Natural killer cell (primary cell): ENCODE results near the gene RNF186. TPM values are rescaled to one million over a fixed set of nuclear protein-coding genes. Genes with fewer than 3 reads are reported as not detected.

Source experiments
- ATAC-seq, 3 donors: fragments of 150-1000 bp in 2 of 3; fragments of 200-7000 bp in 1 of 3; cut with Tn5 transposase; 1 replicate in 1 of 3; 2 replicates in 2 of 3; pipeline ENCODE4 v1.10.0; 2021; ENCODE audit warnings: mild to moderate bottlenecking in 2 of 3, moderate library complexity in 2 of 3
- DNase-seq, 2 donors: peaks; one replicate each; pipeline versions ENCODE4 v3.0.0 to v3.0.0-alpha.2; 2013 to 2021; ENCODE audit warnings: mixed read lengths in 1 of 2
- H3K27ac ChIP-seq: one replicate; pipeline ENCODE4 v1.5.1; 2013; ENCODE audit warnings: mild to moderate bottlenecking, low read length
- H3K27me3 ChIP-seq: one replicate; pipeline ENCODE4 v1.6.1; 2013; ENCODE audit warnings: low read length; ENCODE audit not compliant: control insufficient read depth, insufficient read depth
- H3K36me3 ChIP-seq: one replicate; pipeline ENCODE4 v1.6.1; 2013; ENCODE audit warnings: low read length; ENCODE audit not compliant: control insufficient read depth, insufficient read depth
- H3K4me1 ChIP-seq: one replicate; pipeline ENCODE4 v1.6.1; 2013; ENCODE audit warnings: low read length; ENCODE audit not compliant: control insufficient read depth, insufficient read depth
- H3K4me3 ChIP-seq: one replicate; pipeline ENCODE4 v1.5.1; 2013; ENCODE audit warnings: low read length
- H3K9me3 ChIP-seq: one replicate; pipeline ENCODE4 v1.6.1; 2013; ENCODE audit warnings: low read length; ENCODE audit not compliant: control insufficient read depth, insufficient read depth
- H3K27ac Mint-ChIP-seq, 2 donors: one replicate each; pipeline ENCODE4 v1.8.0; 2022; ENCODE audit warnings: mild to moderate bottlenecking in 2 of 2, mixed read lengths in 2 of 2, moderate library complexity in 1 of 2
- H3K27me3 Mint-ChIP-seq, 2 donors: one replicate each; pipeline ENCODE4 v1.8.0; 2022; ENCODE audit warnings: low read depth in 2 of 2, mixed read lengths in 2 of 2
- H3K36me3 Mint-ChIP-seq: one replicate; pipeline ENCODE4 v1.8.0; 2022; ENCODE audit warnings: mixed read lengths
- H3K4me1 Mint-ChIP-seq, 2 donors: one replicate each; pipeline ENCODE4 v1.8.0; 2022; ENCODE audit warnings: mixed read lengths in 2 of 2
- H3K4me3 Mint-ChIP-seq: one replicate; pipeline ENCODE4 v1.8.0; 2022; ENCODE audit warnings: mild to moderate bottlenecking, moderate library complexity, mixed read lengths
- H3K9me3 Mint-ChIP-seq, 2 donors: one replicate each; pipeline ENCODE4 v1.8.0; 2022; ENCODE audit warnings: mixed read lengths in 2 of 2
- WGBS: methylation state at CpG from one replicate; pipeline ENCODE4 v1.1.7; 2013; ENCODE audit warnings: missing lambda C conversion rate; ENCODE audit not compliant: insufficient coverage; 5-methylcytosine and 5-hydroxymethylcytosine counted together
- intact Hi-C: fragments of 100-400 bp; cut with micrococcal nuclease; formaldehyde crosslinking; loops from one replicate; pipeline ENCODE4 v1.14.2; 2022
- total RNA-seq, 4 donors: library from RNA; stranded (reverse); fragments of 120-200 nt in 1 of 4; gene quantifications; one replicate each; pipeline versions ENCODE4 v1.2.3 to v1.2.4, GENCODE V29; 2013 to 2022
- TF ChIP-seq, protein P1 (sequence below): fragments of 200-600 bp; IDR thresholded peaks from one replicate; pipeline ENCODE4 v1.8.0; 2022; ENCODE audit warnings: antibody characterized with exemption

Gene RNF186
- total RNA-seq, 3 donors from 2014 or later (not counting 1 experiment from before 2014, with no cell fraction given) = not detected

DNA sequence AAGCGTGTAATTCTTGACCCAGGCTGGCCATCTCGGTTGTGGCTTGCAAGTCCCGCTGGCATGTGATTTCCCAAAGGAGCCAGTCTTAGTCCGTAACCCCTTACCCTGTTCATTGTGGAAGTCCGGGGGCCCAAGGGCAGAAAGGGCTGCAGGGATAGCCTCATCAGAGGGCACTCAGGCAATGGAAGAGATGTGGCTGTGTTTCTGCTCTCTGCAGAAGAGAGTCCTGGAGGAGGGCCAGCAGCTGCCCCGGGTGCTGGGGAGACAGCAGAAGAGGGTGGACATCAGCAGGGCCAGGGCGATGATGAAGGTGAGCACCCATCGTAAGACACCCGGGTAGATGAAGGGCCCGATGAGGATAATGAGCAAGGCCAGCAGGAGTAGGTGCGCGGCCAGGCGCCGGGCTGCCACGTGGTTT lies 830 bp downstream of the RNF186 start:
- Mint-ChIP-seq H3K9me3 (no peaks in the 10 kb centered on the region), H3K4me3 (no peak overlapping the region), H3K4me1 (no peaks in the 10 kb centered on the region), H3K27me3 (peaks cover 3 to 9% of the 10 kb centered on the region in 2 donors), H3K36me3 (no peaks in the 10 kb centered on the region), H3K27ac (no peak overlapping the region)
- intact Hi-C loops = no loop called here
- 90% methylated on average over 15 of the region's 15 CpGs for WGBS
- ATAC-seq = no peak
- TF ChIP-seq, protein P1, sequence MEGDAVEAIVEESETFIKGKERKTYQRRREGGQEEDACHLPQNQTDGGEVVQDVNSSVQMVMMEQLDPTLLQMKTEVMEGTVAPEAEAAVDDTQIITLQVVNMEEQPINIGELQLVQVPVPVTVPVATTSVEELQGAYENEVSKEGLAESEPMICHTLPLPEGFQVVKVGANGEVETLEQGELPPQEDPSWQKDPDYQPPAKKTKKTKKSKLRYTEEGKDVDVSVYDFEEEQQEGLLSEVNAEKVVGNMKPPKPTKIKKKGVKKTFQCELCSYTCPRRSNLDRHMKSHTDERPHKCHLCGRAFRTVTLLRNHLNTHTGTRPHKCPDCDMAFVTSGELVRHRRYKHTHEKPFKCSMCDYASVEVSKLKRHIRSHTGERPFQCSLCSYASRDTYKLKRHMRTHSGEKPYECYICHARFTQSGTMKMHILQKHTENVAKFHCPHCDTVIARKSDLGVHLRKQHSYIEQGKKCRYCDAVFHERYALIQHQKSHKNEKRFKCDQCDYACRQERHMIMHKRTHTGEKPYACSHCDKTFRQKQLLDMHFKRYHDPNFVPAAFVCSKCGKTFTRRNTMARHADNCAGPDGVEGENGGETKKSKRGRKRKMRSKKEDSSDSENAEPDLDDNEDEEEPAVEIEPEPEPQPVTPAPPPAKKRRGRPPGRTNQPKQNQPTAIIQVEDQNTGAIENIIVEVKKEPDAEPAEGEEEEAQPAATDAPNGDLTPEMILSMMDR = no peak
- Histone ChIP-seq H3K27ac (no peak overlapping the region), H3K27me3 (no peaks in the 10 kb centered on the region), H3K4me1 (no peaks in the 10 kb centered on the region), H3K4me3 (no peak overlapping the region), H3K9me3 (no peaks in the 10 kb centered on the region), H3K36me3 (no peaks in the 10 kb centered on the region)
- no peak for DNase-seq

DNA sequence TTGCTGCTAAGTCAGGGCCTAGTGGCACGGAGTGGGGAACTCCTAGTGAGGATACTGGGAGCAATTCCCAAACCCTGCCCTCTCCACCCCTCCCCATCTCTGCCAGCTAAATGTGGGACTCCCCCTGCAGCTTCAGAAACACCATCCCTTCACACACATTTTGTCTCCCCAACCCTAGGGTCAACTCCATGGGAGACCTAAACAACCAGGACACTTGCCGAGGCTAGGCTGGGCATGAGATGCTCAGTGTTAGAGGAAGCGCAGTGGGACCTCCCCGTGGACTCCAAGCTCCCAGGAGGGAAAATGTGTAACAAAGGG lies 1.5 kb downstream of the RNF186 start:
- Mint-ChIP-seq H3K27me3 (peaks cover 3 to 9% of the 10 kb centered on the region in 2 donors), H3K27ac (no peak overlapping the region), H3K4me3 (no peak overlapping the region), H3K36me3 (no peaks in the 10 kb centered on the region), H3K4me1 (no peaks in the 10 kb centered on the region), H3K9me3 (no peaks in the 10 kb centered on the region)
- no peaks in the 10 kb centered on the region for H3K36me3 ChIP-seq
- no peak overlapping the region for H3K4me3 ChIP-seq
- intact Hi-C loops = no loop called here
- TF ChIP-seq, protein P1 = no peak
- H3K9me3 ChIP-seq = no peaks in the 10 kb centered on the region
- H3K27me3 ChIP-seq = no peaks in the 10 kb centered on the region
- H3K27ac ChIP-seq = no peak overlapping the region
- no peak for ATAC-seq
- DNase-seq = no peak
- 80% methylated on average over 3 of the region's 4 CpGs for WGBS
- H3K4me1 ChIP-seq = no peaks in the 10 kb centered on the region

DNA sequence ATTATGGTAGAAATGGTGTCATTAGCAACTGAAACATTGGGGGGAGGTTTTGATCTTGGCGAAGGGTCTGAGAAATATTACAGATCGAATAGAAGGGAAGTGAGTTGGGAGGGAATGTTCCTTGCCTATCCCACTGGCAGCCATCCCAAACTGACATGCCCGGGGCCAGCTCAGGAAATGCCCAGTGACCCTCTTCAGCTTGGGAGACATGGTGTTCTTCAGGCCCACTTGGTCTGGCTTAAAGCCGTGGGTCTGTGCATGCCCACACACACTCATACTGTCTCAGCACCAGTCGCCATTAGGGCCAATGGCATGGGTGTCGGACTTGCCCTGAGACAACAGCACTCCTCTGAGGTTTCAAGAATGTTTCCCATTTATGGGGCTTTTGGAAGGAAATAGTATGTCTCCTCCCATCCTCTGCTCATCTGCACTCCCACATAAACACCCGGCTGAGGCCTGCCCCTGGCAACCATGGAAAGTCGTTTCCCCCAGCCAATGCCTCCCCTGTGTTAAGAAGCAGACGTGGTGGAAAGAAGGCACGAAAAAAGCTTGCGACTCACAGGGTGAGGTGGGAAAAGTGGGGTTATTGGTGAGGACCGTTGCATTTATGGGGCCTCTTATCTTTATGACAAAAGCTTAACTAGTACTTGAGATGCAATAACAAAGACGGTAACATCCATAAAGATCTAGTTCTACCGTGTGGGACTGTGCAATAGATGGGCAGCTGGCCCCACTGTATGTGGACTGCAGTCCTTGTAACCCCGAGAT lies 2.0 kb downstream of the RNF186 start:
- no peak for ATAC-seq
- no peaks in the 10 kb centered on the region for H3K4me1 ChIP-seq
- no peak overlapping the region for H3K4me3 ChIP-seq
- no peak overlapping the region for H3K27ac Mint-ChIP-seq
- H3K36me3 ChIP-seq = no peaks in the 10 kb centered on the region
- no peaks in the 10 kb centered on the region for H3K9me3 Mint-ChIP-seq
- TF ChIP-seq, protein P1 = no peak
- no peak overlapping the region for H3K27ac ChIP-seq
- no peak overlapping the region for H3K4me3 Mint-ChIP-seq
- H3K4me1 Mint-ChIP-seq = no peaks in the 10 kb centered on the region
- intact Hi-C loops = no loop called here
- no peaks in the 10 kb centered on the region for H3K9me3 ChIP-seq
- WGBS = 82% methylated on average over 14 of the region's 15 CpGs
- H3K27me3 ChIP-seq = no peaks in the 10 kb centered on the region
- peaks cover 3 to 9% of the 10 kb centered on the region in 2 donors for H3K27me3 Mint-ChIP-seq
- H3K36me3 Mint-ChIP-seq = no peaks in the 10 kb centered on the region
- no peak for DNase-seq
